Panc1 (cell line): ENCODE results near the gene PCNX2. TPM values are rescaled to one million over a fixed set of nuclear protein-coding genes. Genes with fewer than 3 reads are reported as not detected.

Experiments
- ATAC-seq: fragments of 200-7000 bp; cut with Tn5 transposase; 2 replicates; pipeline ENCODE4 v1.9.1; 2020; ENCODE audit warnings: mild to moderate bottlenecking, moderate library complexity
- BruUV-seq: library from RNA; stranded (reverse); fragments of 400-500 nt; replicated peaks from 2 replicates; lab custom pipeline; 2021; lab: Mats Ljungman, UMichigan
- CTCF ChIA-PET: fragments of 300-600 bp; sonication (Branson Sonifier 250); formaldehyde crosslinking; loops from one replicate; lab custom pipeline; 2022; ENCODE audit warnings: antibody characterized with exemption; lab: Charles Lee
- POLR2A ChIA-PET: fragments of 300-600 bp; sonication (Branson Sonifier 250); formaldehyde crosslinking; loops from one replicate; lab custom pipeline; 2022; ENCODE audit warnings: antibody characterized with exemption; lab: Charles Lee
- DNase-seq: peaks from one replicate; pipeline ENCODE4 v3.0.0-alpha.2; 2010; ENCODE audit warnings: low read depth, low spot score
- H3K27ac ChIP-seq: 2 replicates; pipeline ENCODE4 v1.5.1; 2011; ENCODE audit warnings: mild to moderate bottlenecking, low read length, inconsistent platforms
- H3K27me3 ChIP-seq: fragments of 200-500 bp; sonication (Bioruptor generic); 2 replicates; pipeline ENCODE4 v1.6.0; 2014; ENCODE audit warnings: low read length, inconsistent platforms; ENCODE audit not compliant: control insufficient read depth, insufficient read depth
- H3K36me3 ChIP-seq: fragments of 200-500 bp; sonication (Bioruptor generic); 2 replicates; pipeline ENCODE4 v1.5.1; 2014; ENCODE audit warnings: inconsistent platforms, mild to moderate bottlenecking, low read length, moderate library complexity; ENCODE audit not compliant: control insufficient read depth, insufficient read depth
- H3K4me1 ChIP-seq: 2 replicates; pipeline ENCODE4 v1.5.1; 2011; ENCODE audit warnings: inconsistent platforms, mild to moderate bottlenecking, low read length, moderate library complexity; ENCODE audit not compliant: control insufficient read depth, insufficient read depth
- H3K4me3 ChIP-seq, 2 experiments: 2 replicates each; pipeline ENCODE4 v1.5.1; 2011 to 2012; ENCODE audit warnings: low read depth in 2 of 2, low read length in 2 of 2, mild to moderate bottlenecking in 2 of 2, inconsistent platforms in 1 of 2, moderate library complexity in 1 of 2
- H3K9me3 ChIP-seq: fragments of 200-500 bp; sonication (Bioruptor generic); 2 replicates; pipeline ENCODE4 v1.5.1; 2014; ENCODE audit warnings: low read depth, mild to moderate bottlenecking, inconsistent platforms, low read length, moderate library complexity; ENCODE audit not compliant: control insufficient read depth, insufficient read depth
- POLR2AphosphoS5 ChIP-seq: IDR thresholded peaks from 2 replicates; pipeline ENCODE4 v1.6.1; 2012; ENCODE audit warnings: mild to moderate bottlenecking, low read depth, low read length, moderate library complexity
- SIN3A ChIP-seq: IDR thresholded peaks from 2 replicates; pipeline ENCODE4 v1.6.1; 2012; ENCODE audit warnings: low read depth, mild to moderate bottlenecking, low read length, moderate library complexity, borderline replicate concordance; ENCODE audit not compliant: insufficient read depth
- TCF7L2 ChIP-seq: IDR thresholded peaks from 2 replicates; pipeline ENCODE4 v1.6.1; 2011; ENCODE audit warnings: mild to moderate bottlenecking, low read depth, low read length, inconsistent platforms
- in situ Hi-C: cut with HindIII; loops from 2 replicates; pipeline ENCODE4 v1.10.0; 2016; ENCODE audit warnings: low sequenced_read_pairs, low pct_unique_long_range_greater_than_20kb
- intact Hi-C: fragments of 100-400 bp; cut with micrococcal nuclease; formaldehyde crosslinking; loops from one replicate; pipeline ENCODE4 v1.10.0; 2022; ENCODE audit not compliant: unreplicated experiment
- total RNA-seq: library from RNA; stranded (reverse); gene quantifications from one replicate; pipeline ENCODE4 v1.2.1, GENCODE V29; 2021; ENCODE audit not compliant: unreplicated experiment
- TF ChIP-seq, protein P1 (sequence below), 2 experiments: IDR thresholded peaks; 2 replicates each; pipeline ENCODE4 v1.6.1; 2011 to 2012; ENCODE audit warnings: low read depth in 2 of 2, control low read depth in 1 of 2, low read length in 1 of 2, mild to moderate bottlenecking in 1 of 2, moderate library complexity in 1 of 2; ENCODE audit not compliant: insufficient read depth in 1 of 2
- TF ChIP-seq, protein P2 (sequence below): fragments of 450-650 bp; IDR thresholded peaks from 2 replicates; pipeline ENCODE4 v1.5.1; 2017; ENCODE audit warnings: mild to moderate bottlenecking

PCNX2 gene
- total RNA-seq, 1 experiment from 2014 or later, result 2.6 TPM

DNA sequence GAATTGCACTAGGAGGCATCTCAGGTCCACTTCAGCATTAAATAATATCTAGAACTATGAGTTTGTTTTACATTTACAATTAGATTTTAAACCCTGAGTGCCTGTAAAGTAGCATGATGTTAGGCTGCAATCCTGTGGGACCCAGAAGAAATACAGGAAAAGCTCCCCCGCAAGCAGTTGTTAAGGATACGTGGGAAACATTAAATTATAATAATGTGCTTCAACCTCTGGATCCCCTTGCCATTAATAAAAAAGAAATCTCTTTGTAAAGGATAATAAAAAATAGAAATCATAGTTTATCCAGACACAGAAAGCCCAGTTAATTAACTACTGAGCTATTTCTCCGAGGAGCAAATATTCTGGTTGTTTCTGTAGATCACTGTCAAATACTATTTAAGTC lies 106.0 kb downstream of the PCNX2 start:
- H3K27ac ChIP-seq, result no peak overlapping the region
- H3K36me3 ChIP-seq, result no peaks in the 10 kb centered on the region
- DNase-seq, result no peak
- TF ChIP-seq, protein P1, sequence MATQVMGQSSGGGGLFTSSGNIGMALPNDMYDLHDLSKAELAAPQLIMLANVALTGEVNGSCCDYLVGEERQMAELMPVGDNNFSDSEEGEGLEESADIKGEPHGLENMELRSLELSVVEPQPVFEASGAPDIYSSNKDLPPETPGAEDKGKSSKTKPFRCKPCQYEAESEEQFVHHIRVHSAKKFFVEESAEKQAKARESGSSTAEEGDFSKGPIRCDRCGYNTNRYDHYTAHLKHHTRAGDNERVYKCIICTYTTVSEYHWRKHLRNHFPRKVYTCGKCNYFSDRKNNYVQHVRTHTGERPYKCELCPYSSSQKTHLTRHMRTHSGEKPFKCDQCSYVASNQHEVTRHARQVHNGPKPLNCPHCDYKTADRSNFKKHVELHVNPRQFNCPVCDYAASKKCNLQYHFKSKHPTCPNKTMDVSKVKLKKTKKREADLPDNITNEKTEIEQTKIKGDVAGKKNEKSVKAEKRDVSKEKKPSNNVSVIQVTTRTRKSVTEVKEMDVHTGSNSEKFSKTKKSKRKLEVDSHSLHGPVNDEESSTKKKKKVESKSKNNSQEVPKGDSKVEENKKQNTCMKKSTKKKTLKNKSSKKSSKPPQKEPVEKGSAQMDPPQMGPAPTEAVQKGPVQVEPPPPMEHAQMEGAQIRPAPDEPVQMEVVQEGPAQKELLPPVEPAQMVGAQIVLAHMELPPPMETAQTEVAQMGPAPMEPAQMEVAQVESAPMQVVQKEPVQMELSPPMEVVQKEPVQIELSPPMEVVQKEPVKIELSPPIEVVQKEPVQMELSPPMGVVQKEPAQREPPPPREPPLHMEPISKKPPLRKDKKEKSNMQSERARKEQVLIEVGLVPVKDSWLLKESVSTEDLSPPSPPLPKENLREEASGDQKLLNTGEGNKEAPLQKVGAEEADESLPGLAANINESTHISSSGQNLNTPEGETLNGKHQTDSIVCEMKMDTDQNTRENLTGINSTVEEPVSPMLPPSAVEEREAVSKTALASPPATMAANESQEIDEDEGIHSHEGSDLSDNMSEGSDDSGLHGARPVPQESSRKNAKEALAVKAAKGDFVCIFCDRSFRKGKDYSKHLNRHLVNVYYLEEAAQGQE (IDR thresholded peaks at IDR 0.05; ENCODE audit: insufficient read depth in 1 of 2, low read depth in 2 of 2, low read length in 1 of 2), result no peak
- no peak for TF ChIP-seq POLR2AphosphoS5
- TF ChIP-seq SIN3A, result no peak
- no peak for TF ChIP-seq TCF7L2
- TF ChIP-seq, protein P2, sequence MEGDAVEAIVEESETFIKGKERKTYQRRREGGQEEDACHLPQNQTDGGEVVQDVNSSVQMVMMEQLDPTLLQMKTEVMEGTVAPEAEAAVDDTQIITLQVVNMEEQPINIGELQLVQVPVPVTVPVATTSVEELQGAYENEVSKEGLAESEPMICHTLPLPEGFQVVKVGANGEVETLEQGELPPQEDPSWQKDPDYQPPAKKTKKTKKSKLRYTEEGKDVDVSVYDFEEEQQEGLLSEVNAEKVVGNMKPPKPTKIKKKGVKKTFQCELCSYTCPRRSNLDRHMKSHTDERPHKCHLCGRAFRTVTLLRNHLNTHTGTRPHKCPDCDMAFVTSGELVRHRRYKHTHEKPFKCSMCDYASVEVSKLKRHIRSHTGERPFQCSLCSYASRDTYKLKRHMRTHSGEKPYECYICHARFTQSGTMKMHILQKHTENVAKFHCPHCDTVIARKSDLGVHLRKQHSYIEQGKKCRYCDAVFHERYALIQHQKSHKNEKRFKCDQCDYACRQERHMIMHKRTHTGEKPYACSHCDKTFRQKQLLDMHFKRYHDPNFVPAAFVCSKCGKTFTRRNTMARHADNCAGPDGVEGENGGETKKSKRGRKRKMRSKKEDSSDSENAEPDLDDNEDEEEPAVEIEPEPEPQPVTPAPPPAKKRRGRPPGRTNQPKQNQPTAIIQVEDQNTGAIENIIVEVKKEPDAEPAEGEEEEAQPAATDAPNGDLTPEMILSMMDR, result no peak
- no peaks in the 10 kb centered on the region for H3K4me1 ChIP-seq
- ATAC-seq, result no peak
- intact Hi-C loops (no loop called here), in situ Hi-C loops (no loop called here)
- no TSS peak for BruUV-seq
- no peaks in the 10 kb centered on the region for H3K27me3 ChIP-seq
- CTCF ChIA-PET, result no interaction called here
- POLR2A ChIA-PET, result no interaction called here
- peaks cover 8% of the 10 kb centered on the region; the same call in 1 of the 2 replicates for H3K9me3 ChIP-seq
- no peak overlapping the region for H3K4me3 ChIP-seq

DNA sequence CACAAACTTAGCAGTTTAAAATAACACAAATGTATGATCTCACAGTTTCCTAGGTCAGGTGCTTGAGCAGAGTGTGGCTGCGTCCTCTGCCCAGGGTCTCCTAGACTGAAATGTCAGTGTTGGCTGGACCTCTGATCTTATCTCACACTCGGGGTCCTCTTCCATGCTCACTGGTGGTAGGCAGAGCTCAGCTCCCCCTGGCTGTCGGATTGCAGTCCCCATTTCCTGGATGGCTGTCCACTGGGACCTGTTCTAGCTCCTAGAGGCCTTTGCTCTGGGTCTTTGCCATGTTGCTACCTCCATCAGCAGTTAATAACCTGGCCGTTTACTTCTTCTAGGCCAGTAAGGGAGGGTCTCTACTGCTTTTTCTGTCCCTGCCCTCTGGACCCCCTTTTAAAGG lies 107.5 kb downstream of the PCNX2 start:
- Histone ChIP-seq H3K4me3 (no peak overlapping the region), H3K27ac (no peak overlapping the region), H3K27me3 (no peaks in the 10 kb centered on the region), H3K4me1 (no peaks in the 10 kb centered on the region), H3K36me3 (no peaks in the 10 kb centered on the region), H3K9me3 (0 out of 2 replicates have a peak, but pooled peaks cover under 1% of the 10 kb centered on the region)
- BruUV-seq, result no TSS peak
- intact Hi-C loops, result no loop called here
- DNase-seq (no peak), ATAC-seq (no peak)
- TF ChIP-seq, protein P2, result no peak
- TF ChIP-seq POLR2AphosphoS5 (no peak), TCF7L2 (no peak), SIN3A (no peak)
- TF ChIP-seq, protein P1 (IDR thresholded peaks at IDR 0.05; ENCODE audit: insufficient read depth in 1 of 2, low read depth in 2 of 2, low read length in 1 of 2), result no peak
- in situ Hi-C loops, result no loop called here
- ChIA-PET POLR2A (no interaction called here), CTCF (no interaction called here)
